Measurements from ENCODE around the gene ENTPD2. TPM values are rescaled to one million over a fixed set of nuclear protein-coding genes. Genes with fewer than 3 reads are reported as not detected.
A peak's percentile ranks its signal among the peaks of the same experiment; 100 is the strongest.

Gene ENTPD2
- total RNA-seq, 3 donors from 2014 or later (not counting 1 experiment from before 2014, with no cell fraction given), result not detected

DNA sequence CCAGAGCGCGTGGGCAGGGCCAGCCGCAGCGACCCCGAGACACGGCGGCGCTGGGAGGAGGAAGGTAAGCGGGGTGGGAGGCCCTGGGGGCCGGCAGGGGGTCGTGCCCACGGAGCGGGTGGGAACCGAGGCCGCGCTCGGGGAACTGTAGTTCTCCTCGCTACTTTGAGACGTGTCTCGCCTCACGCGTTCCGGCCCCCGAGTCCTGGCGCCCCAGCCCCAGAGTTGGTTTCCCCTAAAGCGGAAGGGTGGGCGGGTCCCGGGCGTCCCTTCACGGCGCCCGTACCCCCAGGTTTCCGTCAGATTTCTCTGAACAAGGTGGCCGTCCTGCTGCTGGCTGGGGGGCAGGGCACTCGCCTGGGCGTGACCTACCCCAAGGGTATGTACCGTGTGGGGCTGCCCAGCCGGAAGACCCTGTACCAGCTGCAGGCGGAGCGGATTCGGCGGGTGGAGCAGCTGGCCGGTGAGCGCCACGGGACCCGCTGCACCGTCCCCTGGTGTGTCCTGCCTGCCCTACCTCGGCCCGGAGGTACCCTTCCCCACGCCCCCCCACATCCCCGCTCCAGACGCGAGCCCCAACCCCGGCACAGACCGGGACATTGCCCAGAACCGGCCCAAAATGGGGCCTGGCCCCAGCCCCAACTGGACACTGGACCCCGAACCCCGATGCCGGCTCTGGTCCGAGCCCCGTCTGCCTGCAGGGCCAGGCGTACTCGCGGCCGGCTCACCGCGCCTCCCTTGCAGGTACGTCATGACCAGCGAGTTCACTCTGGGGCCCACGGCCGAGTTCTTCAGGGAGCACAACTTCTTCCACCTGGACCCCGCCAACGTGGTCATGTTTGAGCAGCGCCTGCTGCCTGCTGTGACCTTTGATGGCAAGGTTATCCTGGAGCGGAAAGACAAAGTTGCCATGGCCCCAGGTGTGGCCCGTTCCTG is 24.2 kb upstream of the ENTPD2 start:
- peaks cover 0 to 9% of the 10 kb centered on the region in 2 donors for H3K4me1 Mint-ChIP-seq
- H3K36me3 ChIP-seq (ENCODE audit: control insufficient read depth, insufficient read depth, low read length), result peaks cover 2% of the 10 kb centered on the region

DNA sequence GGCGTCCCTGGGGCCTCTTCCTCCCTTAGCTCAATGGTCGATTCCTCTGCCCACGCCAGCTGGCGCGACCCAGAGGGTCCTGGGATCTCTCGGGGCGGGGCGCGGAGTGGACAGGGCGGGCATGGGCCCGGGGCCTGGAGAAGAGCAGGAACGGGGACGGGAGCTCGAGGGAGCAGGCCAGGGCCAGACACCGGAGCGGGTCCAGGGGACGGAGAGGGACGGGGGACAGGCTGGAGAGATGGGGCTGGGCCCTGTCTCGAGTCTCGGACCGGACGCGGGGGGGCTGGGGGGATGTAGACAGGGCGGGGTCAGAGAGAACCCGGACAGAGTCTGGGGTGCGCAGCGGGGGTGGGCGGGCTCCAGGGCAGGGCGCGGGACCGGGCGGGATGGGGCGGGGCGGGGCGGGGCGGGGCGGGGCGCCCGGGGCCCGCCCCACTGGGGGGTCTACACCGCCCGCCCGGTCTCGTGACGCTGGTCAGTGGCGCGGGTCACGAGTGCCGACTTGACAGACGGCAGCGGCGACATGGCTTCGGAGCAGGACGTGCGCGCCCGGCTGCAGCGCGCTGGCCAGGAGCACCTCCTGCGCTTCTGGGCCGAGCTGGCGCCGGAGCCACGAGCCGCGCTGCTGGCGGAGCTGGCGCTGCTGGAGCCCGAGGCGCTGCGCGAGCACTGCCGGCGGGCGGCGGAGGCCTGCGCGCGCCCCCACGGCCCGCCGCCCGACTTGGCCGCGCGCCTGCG is 23.3 kb upstream of the ENTPD2 start, which contains the start of gene UAP1L1:
UAP1L1 (plus strand) TSS at position 508 of the 738 bp plus-strand sequence; CDS start at position 524, 16 bp downstream.
- WGBS (ENCODE audit: insufficient coverage), result 2% methylated on average over 86 of the region's 87 CpGs
- H3K9me3 Mint-ChIP-seq, result no peaks in the 10 kb centered on the region
- Histone ChIP-seq H3K4me1 (ENCODE audit: control insufficient read depth, insufficient read depth, low read length) (peaks cover 19% of the 10 kb centered on the region), H3K27me3 (ENCODE audit: control insufficient read depth, insufficient read depth, low read length) (no peaks in the 10 kb centered on the region), H3K36me3 (ENCODE audit: control insufficient read depth, insufficient read depth, low read length) (peaks cover 2% of the 10 kb centered on the region), H3K9me3 (ENCODE audit: control insufficient read depth, insufficient read depth, low read length) (no peaks in the 10 kb centered on the region), H3K27ac (ENCODE audit: low read length) (no peak within 1 kb of the TSS), H3K4me3 (ENCODE audit: low read length) (peak within 1 kb of the TSS; percentile 44)
- TF ChIP-seq CTCF (IDR thresholded peaks at IDR 0.05), result no peak
- DNase-seq (peak; percentile 47 to 77), ATAC-seq (peak; percentile 77 to 79 (median 78))
- intact Hi-C loops (cut with micrococcal nuclease), result no loop called here
- no peaks in the 10 kb centered on the region for H3K36me3 Mint-ChIP-seq
- peak within 1 kb of the TSS; percentile 77 for H3K4me3 Mint-ChIP-seq
- H3K27ac Mint-ChIP-seq, result no peak within 1 kb of the TSS
- H3K4me1 Mint-ChIP-seq, result peaks cover 0 to 9% of the 10 kb centered on the region in 2 donors
- no peaks in the 10 kb centered on the region for H3K27me3 Mint-ChIP-seq (ENCODE audit: low read depth in 2 of 2)

More for the DNA sequence above, 24.2 kb upstream of the ENTPD2 start:
- intact Hi-C loops (cut with micrococcal nuclease), result no loop called here
- DNase-seq (peak in 1 of 2 donors; percentile 59), ATAC-seq (peak; percentile 40 to 52 (median 43))
- H3K27me3 ChIP-seq (ENCODE audit: control insufficient read depth, insufficient read depth, low read length), result no peaks in the 10 kb centered on the region
- peaks cover 19% of the 10 kb centered on the region for H3K4me1 ChIP-seq (ENCODE audit: control insufficient read depth, insufficient read depth, low read length)
- peak overlapping the region; percentile 44 for H3K4me3 ChIP-seq (ENCODE audit: low read length)
- WGBS (ENCODE audit: insufficient coverage), result 22% methylated on average over 76 of the region's 76 CpGs
- H3K9me3 ChIP-seq (ENCODE audit: control insufficient read depth, insufficient read depth, low read length), result no peaks in the 10 kb centered on the region
- Mint-ChIP-seq H3K27ac (no peak overlapping the region), H3K27me3 (ENCODE audit: low read depth in 2 of 2) (no peaks in the 10 kb centered on the region), H3K4me3 (peak overlapping the region; percentile 77), H3K36me3 (no peaks in the 10 kb centered on the region), H3K9me3 (no peaks in the 10 kb centered on the region)
- TF ChIP-seq CTCF (IDR thresholded peaks at IDR 0.05), result no peak
- H3K27ac ChIP-seq (ENCODE audit: low read length), result no peak overlapping the region

GRCh38 chr9:137076636-137077009 is 22.8 kb upstream of the ENTPD2 start:
- no peaks in the 10 kb centered on the region for H3K9me3 Mint-ChIP-seq
- 78% methylated on average over 15 of the region's 15 CpGs for WGBS (ENCODE audit: insufficient coverage)
- H3K36me3 Mint-ChIP-seq, result no peaks in the 10 kb centered on the region
- H3K4me3 ChIP-seq (ENCODE audit: low read length), result peak overlapping the region; percentile 15
- H3K27ac ChIP-seq (ENCODE audit: low read length), result no peak overlapping the region
- intact Hi-C loops (cut with micrococcal nuclease), result no loop called here
- H3K36me3 ChIP-seq (ENCODE audit: control insufficient read depth, insufficient read depth, low read length), result peaks cover 2% of the 10 kb centered on the region
- peaks cover 19% of the 10 kb centered on the region for H3K4me1 ChIP-seq (ENCODE audit: control insufficient read depth, insufficient read depth, low read length)
- ATAC-seq (no peak), DNase-seq (no peak)
- no peak for TF ChIP-seq CTCF (IDR thresholded peaks at IDR 0.05)
- H3K9me3 ChIP-seq (ENCODE audit: control insufficient read depth, insufficient read depth, low read length), result no peaks in the 10 kb centered on the region
- peak overlapping the region; percentile 73 for H3K4me3 Mint-ChIP-seq
- H3K4me1 Mint-ChIP-seq, result peaks cover 0 to 9% of the 10 kb centered on the region in 2 donors
- no peaks in the 10 kb centered on the region for H3K27me3 Mint-ChIP-seq (ENCODE audit: low read depth in 2 of 2)
- no peak overlapping the region for H3K27ac Mint-ChIP-seq
- H3K27me3 ChIP-seq (ENCODE audit: control insufficient read depth, insufficient read depth, low read length), result no peaks in the 10 kb centered on the region
